GM12878 (cell line): ENCODE measurements around the gene APOLD1. TPM values are rescaled to one million over a fixed set of nuclear protein-coding genes. Genes with fewer than 3 reads are reported as not detected.

ENCODE experiments used
- ATAC-seq: fragments of 200-7000 bp; cut with Tn5 transposase; 3 replicates; pipeline ENCODE4 v1.9.1; 2020; ENCODE audit warnings: mild to moderate bottlenecking, moderate library complexity
- BruUV-seq: library from RNA; stranded (reverse); fragments of 400-500 nt; replicated peaks from 2 replicates; lab custom pipeline; 2021; lab: Mats Ljungman, UMichigan
- CTCF ChIA-PET: fragments of 300-600 bp; sonication (Branson Sonifier 250); formaldehyde crosslinking; extraction: SDS; loops from one replicate; lab custom pipeline; 2021; ENCODE audit warnings: inconsistent platforms; lab: Yijun Ruan, JAX
- POLR2A ChIA-PET: fragments of 350-600 bp; formaldehyde crosslinking; extraction: SDS; loops from one replicate; lab custom pipeline; 2021; ENCODE audit warnings: inconsistent platforms; lab: Charles Lee
- RAD21 ChIA-PET: fragments of 300-600 bp; sonication (Branson Sonifier 250); formaldehyde crosslinking; loops from one replicate; lab custom pipeline; 2023; ENCODE audit warnings: antibody characterized with exemption; ENCODE audit not compliant: unreplicated experiment; lab: Charles Lee
- SMC1A ChIA-PET: fragments of 300-600 bp; sonication (Branson Sonifier 250); formaldehyde crosslinking; loops from one replicate; lab custom pipeline; 2023; ENCODE audit not compliant: unreplicated experiment, uncharacterized antibody; lab: Charles Lee
- DNase-seq: peaks from one replicate; pipeline ENCODE4 v3.0.0-alpha.2; 2011; ENCODE audit warnings: low read depth, low spot score
- FAIRE-seq: peaks from 3 replicates; lab custom pipeline; 2011; peaks lifted over from hg19 to GRCh38; lab: Jason Lieb, UNC
- H2AFZ ChIP-seq: 2 replicates; pipeline ENCODE4 v1.6.0; 2011; ENCODE audit warnings: low read depth, low read length, control low read depth; ENCODE audit not compliant: control insufficient read depth
- H3K27ac ChIP-seq: 2 replicates; pipeline ENCODE4 v1.5.1; 2011; ENCODE audit warnings: control low read depth; ENCODE audit not compliant: control insufficient read depth, insufficient read depth
- H3K27me3 ChIP-seq, 2 experiments: replicated peaks in 1 of 2; 2 replicates each; pipeline versions ENCODE4 v1.6.0 to v1.6.1; 2011; ENCODE audit warnings: low read length in 1 of 2; ENCODE audit not compliant: control insufficient read depth in 2 of 2, insufficient read depth in 2 of 2
- H3K36me3 ChIP-seq, 2 experiments: 2 replicates each; pipeline ENCODE4 v1.5.1; 2011; ENCODE audit warnings: low read length in 1 of 2; ENCODE audit not compliant: control insufficient read depth in 2 of 2, insufficient read depth in 2 of 2
- H3K4me1 ChIP-seq: 2 replicates; pipeline ENCODE4 v1.6.1; 2011; ENCODE audit warnings: mild to moderate bottlenecking, low read length, moderate library complexity, mixed read lengths; ENCODE audit not compliant: control insufficient read depth, insufficient read depth
- H3K4me2 ChIP-seq: 2 replicates; pipeline ENCODE4 v1.6.0; 2011; ENCODE audit warnings: control low read depth; ENCODE audit not compliant: control insufficient read depth, insufficient read depth
- H3K4me3 ChIP-seq: fragments of 200-600 bp; sonication (generic); 2 replicates; pipeline ENCODE4 v1.5.1; 2016
- H3K79me2 ChIP-seq: 2 replicates; pipeline ENCODE4 v1.6.0; 2011; ENCODE audit warnings: low read length; ENCODE audit not compliant: control insufficient read depth, insufficient read depth
- H3K9ac ChIP-seq: 2 replicates; pipeline ENCODE4 v1.8.0; 2011; ENCODE audit warnings: low read length, control low read depth, mixed read lengths; ENCODE audit not compliant: control insufficient read depth, insufficient read depth
- H3K9me3 ChIP-seq: replicated peaks from 3 replicates; pipeline ENCODE4 v1.5.1; 2011; ENCODE audit warnings: mild to moderate bottlenecking, low read length; ENCODE audit not compliant: control insufficient read depth, insufficient read depth
- H4K20me1 ChIP-seq: 2 replicates; pipeline ENCODE4 v1.6.0; 2011; ENCODE audit not compliant: control insufficient read depth, insufficient read depth
- GABPA ChIP-seq: IDR thresholded peaks from 2 replicates; pipeline ENCODE4 v1.6.1; 2014; ENCODE audit warnings: antibody characterized with exemption, low read depth, mild to moderate bottlenecking, inconsistent platforms
- JUNB ChIP-seq: IDR thresholded peaks from 2 replicates; pipeline ENCODE4 v1.6.1; 2016; ENCODE audit warnings: antibody characterized with exemption, mild to moderate bottlenecking
- SMAD5 ChIP-seq: IDR thresholded peaks from 2 replicates; pipeline ENCODE4 v1.6.1; 2016; ENCODE audit warnings: antibody characterized with exemption, low read depth
- TCF7 ChIP-seq: IDR thresholded peaks from 2 replicates; pipeline ENCODE4 v1.6.1; 2014; ENCODE audit warnings: antibody characterized with exemption, borderline replicate concordance
- ZBTB4 ChIP-seq: fragments of 450-650 bp; formaldehyde crosslinking; IDR thresholded peaks from 2 replicates; pipeline ENCODE4 v1.4.0; 2022; ENCODE audit warnings: mild to moderate bottlenecking, moderate library complexity
- WGBS: methylation state at CpG from one replicate; pipeline ENCODE4 v1.1.6; 2016; ENCODE audit warnings: low lambda C conversion rate; ENCODE audit not compliant: insufficient replicate concordance, insufficient coverage; ENCODE audit errors: missing lambda C conversion rate; 5-methylcytosine and 5-hydroxymethylcytosine counted together
- in situ Hi-C: fragments of 300-500 bp; cut with MboI; formaldehyde crosslinking; loops from 9 replicates; pipeline ENCODE4 v1.14.3; 2018; ENCODE audit warnings: mixed read lengths
- intact Hi-C: fragments of 100-400 bp; cut with micrococcal nuclease; formaldehyde crosslinking; loops from one replicate; pipeline ENCODE4 v1.14.2; 2022; ENCODE audit not compliant: unreplicated experiment
- polyA plus RNA-seq, 11 experiments: library from polyadenylated mRNA; depleted of rRNA in 4 of 11; unstranded in 6 of 11; stranded (reverse) in 5 of 11; fragments of >200 nt; fragmentation: Nextera tagmentation in 4 of 11; fragmentation: Illumina TruSeq in 1 of 11; extraction: Ambion mirVana in 4 of 11; extraction: Trizol in 1 of 11; gene quantifications; 1 replicate in 1 of 11; 2 replicates in 10 of 11; pipeline versions ENCODE4 v1.2.1 to v1.2.3, GENCODE V29; 2011 to 2016; ENCODE audit warnings: inconsistent platforms in 2 of 11, missing spikeins in 2 of 11, low read depth in 1 of 11
- total RNA-seq, 4 experiments: library from RNA; depleted of rRNA in 3 of 4; stranded (reverse); fragments of >200 nt in 3 of 4; fragmentation: Illumina TruSeq in 1 of 4; extraction: Trizol in 1 of 4; gene quantifications; 2 replicates each; pipeline versions ENCODE4 v1.2.1 to v1.2.3, GENCODE V29; 2013 to 2021
- TF ChIP-seq, protein P1 (sequence below): IDR thresholded peaks from 2 replicates; pipeline ENCODE4 v1.6.1; 2012; ENCODE audit warnings: improper control_type of control experiment, low read depth, low read length; ENCODE audit not compliant: insufficient replicate concordance
- TF ChIP-seq, protein P2 (sequence below): IDR thresholded peaks from 2 replicates; pipeline ENCODE4 v1.6.1; 2011; ENCODE audit warnings: borderline replicate concordance, low read depth, mild to moderate bottlenecking, moderate library complexity, low read length; ENCODE audit not compliant: insufficient read depth, poor library complexity, severe bottlenecking

Gene APOLD1
- total and polyA plus RNA-seq, 10 of the 15 experiments (the other 5 are each of a cell fraction or from before 2014, with no cell fraction given) = 1.1 to 8.9 (median 4.2) TPM

DNA sequence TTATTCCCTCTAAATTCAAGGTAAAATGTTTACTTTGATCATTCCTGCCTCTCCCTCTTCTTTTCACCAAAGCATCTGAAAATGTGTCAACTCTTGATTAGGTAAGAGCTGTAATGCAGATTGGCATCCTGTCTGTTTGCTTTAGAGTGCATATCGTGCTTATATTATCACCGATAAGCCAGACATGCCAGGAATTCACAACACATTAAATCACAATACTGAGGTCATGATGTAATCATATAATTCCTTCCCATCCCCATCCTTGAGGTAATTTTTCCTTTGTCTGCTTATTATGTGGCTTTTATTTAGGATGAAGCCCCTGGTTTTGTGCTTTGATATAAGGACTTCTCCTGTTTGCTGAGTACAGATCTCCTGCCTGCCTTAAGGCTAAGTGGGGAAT is 37.8 kb downstream of the APOLD1 start:
- in situ Hi-C loops (loop anchor here (25.0 kb wide), 1 partner anchor 1964 kb away; no protein-coding TSS in a partner anchor), intact Hi-C loops (no loop called here)
- H3K36me3 ChIP-seq = peaks cover 13 to 67% of the 10 kb centered on the region in 2 experiments
- POLR2A ChIA-PET = interaction anchor here (0.6 kb wide), 1 partner anchor 21 kb away, joined by 6 read pairs; no protein-coding TSS in a partner anchor
- RAD21 ChIA-PET = no interaction called here
- no TSS peak for BruUV-seq
- no peaks in the 10 kb centered on the region for H3K27me3 ChIP-seq
- 98% methylated on average over 2 of the region's 2 CpGs for whole genome bisulfite sequencing
- H3K4me3 ChIP-seq = no peak overlapping the region
- CTCF ChIA-PET = interaction anchor here (0.8 kb wide), 1 partner anchor 68 kb away, joined by 3 read pairs; the partner anchor contains the start of gene GPRC5A
- SMC1A ChIA-PET = interaction anchor here (1.3 to 2.5 kb wide), 4 partner anchors 11 to 36 kb away, joined by 4 to 7 read pairs (median 4); no protein-coding TSS in a partner anchor
- TF ChIP-seq ZBTB4 = no peak
- no peak for TF ChIP-seq GABPA
- no peak for TF ChIP-seq JUNB
- TF ChIP-seq, protein P1, sequence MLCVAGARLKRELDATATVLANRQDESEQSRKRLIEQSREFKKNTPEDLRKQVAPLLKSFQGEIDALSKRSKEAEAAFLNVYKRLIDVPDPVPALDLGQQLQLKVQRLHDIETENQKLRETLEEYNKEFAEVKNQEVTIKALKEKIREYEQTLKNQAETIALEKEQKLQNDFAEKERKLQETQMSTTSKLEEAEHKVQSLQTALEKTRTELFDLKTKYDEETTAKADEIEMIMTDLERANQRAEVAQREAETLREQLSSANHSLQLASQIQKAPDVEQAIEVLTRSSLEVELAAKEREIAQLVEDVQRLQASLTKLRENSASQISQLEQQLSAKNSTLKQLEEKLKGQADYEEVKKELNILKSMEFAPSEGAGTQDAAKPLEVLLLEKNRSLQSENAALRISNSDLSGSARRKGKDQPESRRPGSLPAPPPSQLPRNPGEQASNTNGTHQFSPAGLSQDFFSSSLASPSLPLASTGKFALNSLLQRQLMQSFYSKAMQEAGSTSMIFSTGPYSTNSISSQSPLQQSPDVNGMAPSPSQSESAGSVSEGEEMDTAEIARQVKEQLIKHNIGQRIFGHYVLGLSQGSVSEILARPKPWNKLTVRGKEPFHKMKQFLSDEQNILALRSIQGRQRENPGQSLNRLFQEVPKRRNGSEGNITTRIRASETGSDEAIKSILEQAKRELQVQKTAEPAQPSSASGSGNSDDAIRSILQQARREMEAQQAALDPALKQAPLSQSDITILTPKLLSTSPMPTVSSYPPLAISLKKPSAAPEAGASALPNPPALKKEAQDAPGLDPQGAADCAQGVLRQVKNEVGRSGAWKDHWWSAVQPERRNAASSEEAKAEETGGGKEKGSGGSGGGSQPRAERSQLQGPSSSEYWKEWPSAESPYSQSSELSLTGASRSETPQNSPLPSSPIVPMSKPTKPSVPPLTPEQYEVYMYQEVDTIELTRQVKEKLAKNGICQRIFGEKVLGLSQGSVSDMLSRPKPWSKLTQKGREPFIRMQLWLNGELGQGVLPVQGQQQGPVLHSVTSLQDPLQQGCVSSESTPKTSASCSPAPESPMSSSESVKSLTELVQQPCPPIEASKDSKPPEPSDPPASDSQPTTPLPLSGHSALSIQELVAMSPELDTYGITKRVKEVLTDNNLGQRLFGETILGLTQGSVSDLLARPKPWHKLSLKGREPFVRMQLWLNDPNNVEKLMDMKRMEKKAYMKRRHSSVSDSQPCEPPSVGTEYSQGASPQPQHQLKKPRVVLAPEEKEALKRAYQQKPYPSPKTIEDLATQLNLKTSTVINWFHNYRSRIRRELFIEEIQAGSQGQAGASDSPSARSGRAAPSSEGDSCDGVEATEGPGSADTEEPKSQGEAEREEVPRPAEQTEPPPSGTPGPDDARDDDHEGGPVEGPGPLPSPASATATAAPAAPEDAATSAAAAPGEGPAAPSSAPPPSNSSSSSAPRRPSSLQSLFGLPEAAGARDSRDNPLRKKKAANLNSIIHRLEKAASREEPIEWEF = no peak
- no peak for TF ChIP-seq SMAD5
- TF ChIP-seq, protein P2, sequence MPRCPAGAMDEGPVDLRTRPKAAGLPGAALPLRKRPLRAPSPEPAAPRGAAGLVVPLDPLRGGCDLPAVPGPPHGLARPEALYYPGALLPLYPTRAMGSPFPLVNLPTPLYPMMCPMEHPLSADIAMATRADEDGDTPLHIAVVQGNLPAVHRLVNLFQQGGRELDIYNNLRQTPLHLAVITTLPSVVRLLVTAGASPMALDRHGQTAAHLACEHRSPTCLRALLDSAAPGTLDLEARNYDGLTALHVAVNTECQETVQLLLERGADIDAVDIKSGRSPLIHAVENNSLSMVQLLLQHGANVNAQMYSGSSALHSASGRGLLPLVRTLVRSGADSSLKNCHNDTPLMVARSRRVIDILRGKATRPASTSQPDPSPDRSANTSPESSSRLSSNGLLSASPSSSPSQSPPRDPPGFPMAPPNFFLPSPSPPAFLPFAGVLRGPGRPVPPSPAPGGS = no peak
- TF ChIP-seq TCF7 = no peak
- no peak for ATAC-seq
- H3K9ac ChIP-seq = no peak overlapping the region
- H3K27ac ChIP-seq = no peak overlapping the region
- FAIRE-seq = no peak
- H3K9me3 ChIP-seq = no peaks in the 10 kb centered on the region
- H3K79me2 ChIP-seq = peaks cover 27% of the 10 kb centered on the region
- peaks cover 12% of the 10 kb centered on the region for H3K4me1 ChIP-seq
- H3K4me2 ChIP-seq = no peak overlapping the region
- no peak for DNase-seq
- peaks cover 3% of the 10 kb centered on the region; the same call in 1 of the 2 replicates for H4K20me1 ChIP-seq
- H2AFZ ChIP-seq = no peak overlapping the region
